Body of pancreas (tissue), 4 donors: Measurements from ENCODE around the gene CRY1.

ENCODE experiments used
- CTCF ChIP-seq, 7 experiments: fragments of 450-650 bp in 4 of 7; fragments of 200-600 bp in 3 of 7; sonication (generic) in 3 of 7; IDR thresholded peaks; one replicate each; pipeline ENCODE4 v1.5.1; 2016 to 2019; ENCODE audit warnings: antibody characterized with exemption in 7 of 7
- POLR2A ChIP-seq, 3 donors: fragments of 450-650 bp; IDR thresholded peaks; one replicate each; pipeline ENCODE4 v1.6.1; 2016; ENCODE audit warnings: antibody characterized with exemption in 3 of 3, mild to moderate bottlenecking in 2 of 3

- TF ChIP-seq CTCF (IDR thresholded peaks at IDR 0.05) (no peak), POLR2A (IDR thresholded peaks at IDR 0.05) (no peak)
Measured at GRCh38 chr12:106947461-106947860, 145.9 kb downstream of the CRY1 start.
